HG03442 (cell line): ENCODE results near the gene ATL3.
"Not testable (repeated sequence)": the region's sequence is repeated elsewhere in the genome, so short reads cannot be mapped to it uniquely, and the experiment has no call there.

Experiments used
- ATAC-seq: cut with Tn5 transposase; IDR thresholded peaks from one replicate; pipeline ENCODE4 v1.9.1; 2021; ENCODE audit warnings: mild to moderate bottlenecking, moderate library complexity; ENCODE audit not compliant: unreplicated experiment

ATL3 gene

GRCh38 chr11:63595296-63595695, 75.9 kb downstream of the ATL3 start:
- ATAC-seq = no peak

GRCh38 chr11:63592975-63593395, 78.2 kb downstream of the ATL3 start:
- ATAC-seq = no peak

- no peak for ATAC-seq
Measured at GRCh38 chr11:63590024-63590788, 81.0 kb downstream of the ATL3 start.

GRCh38 chr11:63589000-63589399, 82.2 kb downstream of the ATL3 start:
- ATAC-seq = no peak

GRCh38 chr11:63586451-63587166, 84.6 kb downstream of the ATL3 start:
- ATAC-seq = no peak

- no peak for ATAC-seq
Measured at GRCh38 chr11:63583357-63583677, 87.9 kb downstream of the ATL3 start.

- not testable (repeated sequence) for ATAC-seq
Measured at GRCh38 chr11:63581224-63581623, 90.0 kb downstream of the ATL3 start.

- ATAC-seq = not testable (repeated sequence)
Measured at GRCh38 chr11:63578882-63579281, 92.3 kb downstream of the ATL3 start.

- ATAC-seq = no peak
Measured at GRCh38 chr11:63574856-63575602, 96.1 kb downstream of the ATL3 start.
